Heart right ventricle (tissue), 16 donors: ENCODE measurements around the gene WASL. TPM values are rescaled to one million over a fixed set of nuclear protein-coding genes. Genes with fewer than 3 reads are reported as not detected.
"Not testable (repeated sequence)": the region's sequence is repeated elsewhere in the genome, so short reads cannot be mapped to it uniquely, and the experiment has no call there.

Experiments used
- ATAC-seq, 8 donors: fragments of 200-7000 bp; cut with Tn5 transposase; one replicate each; pipeline ENCODE4 v1.9.1; 2020; ENCODE audit warnings: mild to moderate bottlenecking in 8 of 8, moderate library complexity in 8 of 8, moderate number of reproducible peaks in 1 of 8
- DNase-seq, 2 donors: peaks; one replicate each; pipeline ENCODE4 v3.0.0-alpha.2; 2020
- H3K27ac ChIP-seq, 10 donors: fragments of 200-600 bp; sonication (generic) in 2 of 10; one replicate each; pipeline versions ENCODE4 v1.5.0 to v1.8.0; 2020 to 2022; ENCODE audit warnings: mild to moderate bottlenecking in 3 of 10
- H3K27me3 ChIP-seq, 7 donors: fragments of 200-600 bp; one replicate each; pipeline ENCODE4 v1.8.0; 2021 to 2022; ENCODE audit warnings: mild to moderate bottlenecking in 2 of 7
- H3K36me3 ChIP-seq, 9 donors: fragments of 200-600 bp; sonication (generic) in 1 of 9; one replicate each; pipeline versions ENCODE4 v1.5.0 to v1.8.0; 2020 to 2022; ENCODE audit warnings: mild to moderate bottlenecking in 2 of 9
- H3K4me1 ChIP-seq, 9 donors: fragments of 200-600 bp; sonication (generic) in 1 of 9; one replicate each; pipeline versions ENCODE4 v1.5.0 to v1.8.0; 2020 to 2022; ENCODE audit warnings: mild to moderate bottlenecking in 4 of 9
- H3K4me3 ChIP-seq, 10 donors: fragments of 200-600 bp; sonication (generic) in 2 of 10; one replicate each; pipeline versions ENCODE4 v1.5.0 to v1.8.0; 2020 to 2022; ENCODE audit warnings: mild to moderate bottlenecking in 7 of 10, moderate library complexity in 2 of 10
- H3K9me3 ChIP-seq, 11 donors: fragments of 200-600 bp in 10 of 11; sonication (generic) in 2 of 11; one replicate each; pipeline versions ENCODE4 v1.5.0 to v1.8.0; 2013 to 2022; ENCODE audit warnings: mild to moderate bottlenecking in 2 of 11, control low read depth in 1 of 11, moderate library complexity in 1 of 11
- WGBS, 2 donors: extraction: QIAGEN DNeasy Blood & Tissue Kit; methylation state at CpG; one replicate each; pipeline ENCODE4 v1.1.7; 2013; ENCODE audit warnings: inconsistent platforms in 1 of 2; 5-methylcytosine and 5-hydroxymethylcytosine counted together
- intact Hi-C, 10 donors: fragments of 100-400 bp; cut with DNase I; formaldehyde crosslinking; loops; one replicate each; pipeline versions ENCODE4 v1.11.1 to v1.14.2; 2022
- polyA plus RNA-seq, 2 donors: library from polyadenylated mRNA; stranded (reverse); fragments of 200-250 nt; gene quantifications; one replicate each; pipeline ENCODE4 v1.2.3, GENCODE V29; 2013
- total RNA-seq, 10 donors: library from RNA; stranded (reverse); fragmentation: NEBNext Ultra II Directional in 3 of 10; extraction: Animal tissue kit (Norgen Biotek cat#: 25700) in 3 of 10; gene quantifications; one replicate each; pipeline versions ENCODE4 v1.2.1 to v1.2.4, GENCODE V29; 2021 to 2023
- TF ChIP-seq, protein P1 (sequence below), 9 donors: fragments of 200-600 bp; sonication (generic) in 2 of 9; IDR thresholded peaks; one replicate each; pipeline versions ENCODE4 v1.5.0 to v1.8.0; 2021 to 2022; ENCODE audit warnings: antibody characterized with exemption in 9 of 9, mild to moderate bottlenecking in 5 of 9, moderate library complexity in 1 of 9
- donor health status: Arrhythmogenic right ventricular cardiomyopathy.
- donor health status: ischemic (EF 13 %, LVEDD 7.1; RV severe dilation, severe dysfunction).
- donor health status: healthy with polysubstance abuse.
- donor health status: DM: no; HTN: yes; CAD: no.
- donor health status: DM: no; HTN: no; CAD: no.
- donor health status: ischemic (EF 25% LVEDD 6.9; RV normal size, moderate dysfunction).
- donor health status: ischemic (EF 25% LVEDD 5.7; RV mildly dilated, moderate dysfunction).
- donor health status: healthy.
- donor health status: DM: yes; HTN: yes; CAD: no.
- donor health status: Ischemic cardiomyopathy.
- donor health status: ischemic (EF 35%, LVEDD 5.7; RV mildly dilated, moderate dysfunction).
- donor health status: nonischemic (EF 11% LVEDD 7.7; RV severe dilation, severe dysfunction).
- donor health status: DM: yes; HTN: yes; CAD: no.
- donor health status: PGD.
- donor health status: ischemic (EF 29% LVEDD 5.4; RV normal size, mild dysfunction).
- donor health status: nonischemic (EF 23%, LVEDD 6.1; RV moderate dilation, normal function).

WASL gene
- total and polyA plus RNA-seq, 12 donors = 10.7 to 30.0 (median 24.8) TPM

DNA sequence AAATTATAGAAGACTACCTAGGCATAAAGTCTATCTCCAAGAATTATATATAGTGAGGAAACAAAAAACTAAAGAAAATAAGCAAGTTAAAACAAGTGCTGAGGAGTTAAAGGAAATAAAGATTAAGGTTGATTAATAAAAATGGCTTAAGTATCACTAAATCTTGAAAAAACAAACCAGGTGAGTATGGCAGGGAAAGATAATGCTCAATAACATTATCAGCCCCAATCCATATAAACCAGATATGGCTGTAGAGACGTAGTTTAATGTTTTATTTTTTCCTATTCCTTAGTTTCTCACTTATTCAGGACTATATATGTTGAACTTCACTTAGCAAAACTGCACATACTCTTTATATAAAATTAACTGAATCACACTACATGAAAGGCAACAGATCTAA is 4.4 kb downstream of the WASL start:
- no peak overlapping the region for H3K27ac ChIP-seq
- intact Hi-C loops = loop anchor here in 3 of 10 donors (10.0 kb wide), 3 partner anchors 50 to 190 kb away; partner anchors contain the start of gene NDUFA5 (in 1 of the 3)
- no peaks in the 10 kb centered on the region for H3K27me3 ChIP-seq
- TF ChIP-seq, protein P1, sequence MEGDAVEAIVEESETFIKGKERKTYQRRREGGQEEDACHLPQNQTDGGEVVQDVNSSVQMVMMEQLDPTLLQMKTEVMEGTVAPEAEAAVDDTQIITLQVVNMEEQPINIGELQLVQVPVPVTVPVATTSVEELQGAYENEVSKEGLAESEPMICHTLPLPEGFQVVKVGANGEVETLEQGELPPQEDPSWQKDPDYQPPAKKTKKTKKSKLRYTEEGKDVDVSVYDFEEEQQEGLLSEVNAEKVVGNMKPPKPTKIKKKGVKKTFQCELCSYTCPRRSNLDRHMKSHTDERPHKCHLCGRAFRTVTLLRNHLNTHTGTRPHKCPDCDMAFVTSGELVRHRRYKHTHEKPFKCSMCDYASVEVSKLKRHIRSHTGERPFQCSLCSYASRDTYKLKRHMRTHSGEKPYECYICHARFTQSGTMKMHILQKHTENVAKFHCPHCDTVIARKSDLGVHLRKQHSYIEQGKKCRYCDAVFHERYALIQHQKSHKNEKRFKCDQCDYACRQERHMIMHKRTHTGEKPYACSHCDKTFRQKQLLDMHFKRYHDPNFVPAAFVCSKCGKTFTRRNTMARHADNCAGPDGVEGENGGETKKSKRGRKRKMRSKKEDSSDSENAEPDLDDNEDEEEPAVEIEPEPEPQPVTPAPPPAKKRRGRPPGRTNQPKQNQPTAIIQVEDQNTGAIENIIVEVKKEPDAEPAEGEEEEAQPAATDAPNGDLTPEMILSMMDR (IDR thresholded peaks at IDR 0.05) = no peak
- no peaks in the 10 kb centered on the region for H3K9me3 ChIP-seq
- DNase-seq = no peak
- no peaks in the 10 kb centered on the region for H3K36me3 ChIP-seq
- no peak overlapping the region for H3K4me3 ChIP-seq
- no peak for ATAC-seq
- H3K4me1 ChIP-seq = peaks cover 0 to 82% (median 65%) of the 10 kb centered on the region in 9 donors
- WGBS, 2 donors = 59 to 71% methylated on average over 1 of the region's 1 CpG

DNA sequence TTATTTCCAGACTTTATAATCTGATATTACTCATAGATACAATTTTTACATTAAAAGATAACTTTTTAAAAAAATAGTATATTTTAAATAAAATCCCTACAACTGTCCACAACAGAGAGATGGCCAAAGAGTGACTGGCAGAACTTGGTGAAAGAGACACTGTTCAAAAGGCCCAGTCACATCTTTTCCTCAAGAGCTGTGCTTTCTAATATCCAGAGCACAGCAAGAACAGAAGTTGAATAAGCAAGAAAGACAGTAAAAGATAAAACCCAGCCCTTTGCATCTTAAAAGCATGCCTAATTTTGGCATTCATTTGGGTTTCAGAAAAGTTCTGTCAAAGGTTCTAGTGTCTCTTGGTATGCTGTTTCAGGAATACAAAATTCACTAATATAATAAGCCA is 6.9 kb downstream of the WASL start:
- TF ChIP-seq, protein P1 (IDR thresholded peaks at IDR 0.05) = no peak
- intact Hi-C loops = loop anchor here in 3 of 10 donors (10.0 kb wide), 3 partner anchors 47 to 187 kb away; partner anchors contain the start of gene NDUFA5 (in 1 of the 3)

DNA sequence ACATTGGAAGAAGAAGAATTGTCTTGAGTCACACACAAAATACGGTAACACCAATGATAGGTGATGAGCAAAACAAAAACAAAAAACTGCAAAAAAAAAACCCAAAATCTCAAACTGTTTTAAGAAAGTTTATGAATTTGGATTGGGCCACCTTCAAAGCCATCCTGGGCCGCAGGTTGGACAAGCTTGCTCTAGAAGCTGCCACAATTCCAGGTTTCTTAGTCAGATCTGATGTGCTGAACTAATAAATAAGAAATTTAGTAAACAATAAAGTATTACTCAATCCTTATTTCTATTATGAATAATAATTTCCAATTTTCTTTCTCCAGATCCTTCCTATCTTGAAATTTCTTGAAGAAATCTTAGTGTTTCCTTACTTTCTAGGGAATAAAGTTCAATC is 10.0 kb downstream of the WASL start:
- 95 to 96% methylated on average over 2 of the region's 2 CpGs for WGBS, 2 donors
- TF ChIP-seq, protein P1 (IDR thresholded peaks at IDR 0.05) = no peak
- no peaks in the 10 kb centered on the region for H3K36me3 ChIP-seq
- H3K27me3 ChIP-seq = no peaks in the 10 kb centered on the region
- no peak overlapping the region for H3K4me3 ChIP-seq
- DNase-seq (no peak), ATAC-seq (no peak)
- H3K9me3 ChIP-seq = peaks cover 0 to 35% (median 7%) of the 10 kb centered on the region in 11 donors
- H3K4me1 ChIP-seq = peaks cover 0 to 59% (median 32%) of the 10 kb centered on the region in 9 donors
- intact Hi-C loops = no loop called here
- H3K27ac ChIP-seq = no peak overlapping the region

More for the DNA sequence above, 6.9 kb downstream of the WASL start:
- ATAC-seq = no peak
- H3K27me3 ChIP-seq = no peaks in the 10 kb centered on the region
- no peak overlapping the region for H3K4me3 ChIP-seq
- H3K36me3 ChIP-seq = no peaks in the 10 kb centered on the region
- H3K9me3 ChIP-seq = peaks cover 0 to 6% (median 0%) of the 10 kb centered on the region in 11 donors
- H3K27ac ChIP-seq = no peak overlapping the region
- DNase-seq = no peak
- H3K4me1 ChIP-seq = peaks cover 0 to 90% (median 62%) of the 10 kb centered on the region in 9 donors

DNA sequence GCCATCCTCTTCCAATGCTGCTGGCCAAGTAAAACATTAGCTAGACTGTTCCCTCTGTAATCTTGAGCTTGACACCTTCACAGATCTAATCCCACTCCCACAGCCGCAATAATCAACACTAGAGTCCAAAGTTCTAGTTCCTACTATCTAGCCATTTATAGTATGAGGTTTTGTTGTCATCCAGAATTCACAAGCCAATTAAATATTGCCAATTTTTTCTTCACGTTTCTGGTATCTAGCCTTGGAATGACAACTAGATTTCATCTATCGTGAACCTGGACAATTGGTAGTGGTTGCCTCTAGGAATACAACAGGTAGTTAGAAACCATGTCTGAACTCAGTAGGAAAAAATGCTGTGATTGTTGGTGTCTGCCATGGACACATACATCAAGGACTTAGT is 10.4 kb downstream of the WASL start:
- Histone ChIP-seq H3K9me3 (peaks cover 0 to 40% (median 7%) of the 10 kb centered on the region in 11 donors), H3K4me3 (no peak overlapping the region), H3K27me3 (no peaks in the 10 kb centered on the region), H3K4me1 (peaks cover 0 to 54% (median 28%) of the 10 kb centered on the region in 9 donors), H3K36me3 (no peaks in the 10 kb centered on the region), H3K27ac (no peak overlapping the region)
- ATAC-seq = no peak
- TF ChIP-seq, protein P1 (IDR thresholded peaks at IDR 0.05) = no peak
- 67 to 72% methylated on average over 3 of the region's 3 CpGs for WGBS, 2 donors
- DNase-seq = no peak
- intact Hi-C loops = no loop called here

DNA sequence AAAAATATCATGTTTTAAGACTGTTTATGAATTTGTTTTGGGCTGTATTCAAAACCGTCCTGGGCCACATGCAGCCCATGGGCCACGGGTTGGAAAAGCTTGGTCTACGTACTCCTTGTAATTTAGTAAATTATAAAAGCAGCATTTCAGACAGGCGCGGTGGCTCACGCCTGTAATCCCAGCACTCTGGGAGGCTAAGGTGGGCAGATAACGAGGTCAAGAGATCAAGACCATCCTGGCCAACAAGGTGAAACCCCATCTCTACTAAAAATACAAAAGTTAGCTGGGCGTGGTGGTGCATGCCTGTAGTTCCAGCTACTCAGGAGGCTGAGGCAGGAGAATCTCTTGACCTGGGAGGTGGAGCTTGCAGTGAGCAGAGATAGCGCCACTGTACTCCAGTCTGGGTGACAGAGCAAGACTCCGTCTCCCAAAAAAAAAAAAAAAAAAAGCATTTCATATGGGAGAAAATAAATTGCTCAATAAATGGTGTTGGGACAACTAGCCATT is 11.6 kb downstream of the WASL start:
- Histone ChIP-seq H3K4me1 (peaks cover 0 to 44% (median 18%) of the 10 kb centered on the region in 9 donors), H3K9me3 (peaks cover 0 to 46% (median 7%) of the 10 kb centered on the region in 11 donors)
- H3K36me3 ChIP-seq, intact Hi-C loops, H3K27me3 ChIP-seq, ATAC-seq, H3K4me3 ChIP-seq, DNase-seq, H3K27ac ChIP-seq: not testable (repeated sequence)
- 95 to 97% methylated on average over 10 of the region's 10 CpGs for WGBS, 2 donors
